HEK293 (cell line): ENCODE data around the gene RFESD.

ENCODE experiments used
- CTCF ChIP-seq: fragments of 450-650 bp; formaldehyde crosslinking; IDR thresholded peaks from 2 replicates; pipeline ENCODE4 v1.5.1; 2016; ENCODE audit warnings: missing biosample characterization, missing genetic modification characterization
- SP2 ChIP-seq: fragments of 450-650 bp; formaldehyde crosslinking; IDR thresholded peaks from 2 replicates; pipeline ENCODE4 v1.5.1; 2016; ENCODE audit warnings: missing biosample characterization, missing genetic modification characterization
- ZNF398 ChIP-seq: fragments of 450-650 bp; formaldehyde crosslinking; IDR thresholded peaks from 2 replicates; pipeline ENCODE4 v1.5.1; 2017; ENCODE audit warnings: missing biosample characterization, missing genetic modification characterization
- ZNF580 ChIP-seq: fragments of 450-650 bp; formaldehyde crosslinking; IDR thresholded peaks from 2 replicates; pipeline ENCODE4 v1.5.1; 2016; ENCODE audit warnings: missing biosample characterization, missing genetic modification characterization

- no peak for TF ChIP-seq ZNF580
- no peak for TF ChIP-seq CTCF (tag by site-specific recombination)
- TF ChIP-seq SP2 (tag by site-specific recombination): no peak
- no peak for TF ChIP-seq ZNF398 (tag by site-specific recombination)
Measured at GRCh38 chr5:95701074-95701473, 54.5 kb downstream of the RFESD start.
